Testis (tissue), 2 donors: Measurements from ENCODE around the gene DRC7.

Source experiments
- POLR2A ChIP-seq: fragments of 450-650 bp; IDR thresholded peaks from one replicate; pipeline ENCODE4 v1.6.1; 2017; ENCODE audit warnings: antibody characterized with exemption, mild to moderate bottlenecking, moderate library complexity
- TF ChIP-seq, protein P1 (sequence below), 3 experiments: fragments of 450-650 bp in 2 of 3; fragments of 200-600 bp in 1 of 3; sonication (generic) in 1 of 3; IDR thresholded peaks; one replicate each; pipeline ENCODE4 v1.5.1; 2016 to 2019; ENCODE audit warnings: antibody characterized with exemption in 3 of 3, mild to moderate bottlenecking in 2 of 3, moderate library complexity in 1 of 3

DNA sequence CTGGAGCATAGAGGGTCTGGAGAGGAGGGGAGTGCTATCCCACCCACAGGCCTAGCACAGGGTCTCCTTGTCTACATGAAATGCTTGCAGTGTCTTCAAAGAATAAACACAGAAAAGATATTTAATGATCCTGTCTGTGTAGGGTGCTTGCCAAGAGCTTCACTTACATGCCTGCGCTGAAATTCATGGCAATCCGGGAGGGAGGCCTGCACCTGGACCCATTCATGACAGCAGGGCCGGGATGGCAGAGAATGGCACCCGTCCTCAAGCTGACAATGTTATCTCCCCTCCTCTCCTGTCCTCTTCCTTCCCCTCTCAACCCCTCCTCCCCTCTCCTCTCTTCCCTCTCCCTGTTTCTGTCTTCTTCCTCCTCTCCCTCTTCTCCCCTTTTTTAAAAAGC lies 24.4 kb upstream of the DRC7 start:
- TF ChIP-seq, protein P1, sequence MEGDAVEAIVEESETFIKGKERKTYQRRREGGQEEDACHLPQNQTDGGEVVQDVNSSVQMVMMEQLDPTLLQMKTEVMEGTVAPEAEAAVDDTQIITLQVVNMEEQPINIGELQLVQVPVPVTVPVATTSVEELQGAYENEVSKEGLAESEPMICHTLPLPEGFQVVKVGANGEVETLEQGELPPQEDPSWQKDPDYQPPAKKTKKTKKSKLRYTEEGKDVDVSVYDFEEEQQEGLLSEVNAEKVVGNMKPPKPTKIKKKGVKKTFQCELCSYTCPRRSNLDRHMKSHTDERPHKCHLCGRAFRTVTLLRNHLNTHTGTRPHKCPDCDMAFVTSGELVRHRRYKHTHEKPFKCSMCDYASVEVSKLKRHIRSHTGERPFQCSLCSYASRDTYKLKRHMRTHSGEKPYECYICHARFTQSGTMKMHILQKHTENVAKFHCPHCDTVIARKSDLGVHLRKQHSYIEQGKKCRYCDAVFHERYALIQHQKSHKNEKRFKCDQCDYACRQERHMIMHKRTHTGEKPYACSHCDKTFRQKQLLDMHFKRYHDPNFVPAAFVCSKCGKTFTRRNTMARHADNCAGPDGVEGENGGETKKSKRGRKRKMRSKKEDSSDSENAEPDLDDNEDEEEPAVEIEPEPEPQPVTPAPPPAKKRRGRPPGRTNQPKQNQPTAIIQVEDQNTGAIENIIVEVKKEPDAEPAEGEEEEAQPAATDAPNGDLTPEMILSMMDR (IDR thresholded peaks at IDR 0.05) = no peak
- no peak for TF ChIP-seq POLR2A
